PC-9 (cell line): Measurements from ENCODE around the gene SPTB. TPM values are rescaled to one million over a fixed set of nuclear protein-coding genes. Genes with fewer than 3 reads are reported as not detected.

Experiments
- BruUV-seq: library from RNA; stranded (reverse); fragments of 400-500 nt; replicated peaks from 2 replicates; lab custom pipeline; 2021; lab: Mats Ljungman, UMichigan
- CTCF ChIA-PET: fragments of 300-600 bp; sonication (Branson Sonifier 250); formaldehyde crosslinking; loops from one replicate; lab custom pipeline; 2022; ENCODE audit warnings: antibody characterized with exemption; lab: Charles Lee
- POLR2A ChIA-PET: fragments of 300-600 bp; sonication (Branson Sonifier 250); formaldehyde crosslinking; loops from one replicate; lab custom pipeline; 2022; ENCODE audit warnings: antibody characterized with exemption; ENCODE audit not compliant: unreplicated experiment; lab: Charles Lee
- DNase-seq, 2 experiments: peaks; one replicate each; pipeline versions ENCODE4 v3.0.0 to v3.0.0-alpha.2; 2015 to 2022; ENCODE audit warnings: mixed read lengths in 1 of 2
- H2AFZ ChIP-seq: fragments of 200-600 bp; sonication (generic); 2 replicates; pipeline ENCODE4 v1.8.1; 2017; ENCODE audit warnings: antibody characterized with exemption
- H3F3A ChIP-seq: fragments of 200-600 bp; sonication (generic); 2 replicates; pipeline ENCODE4 v1.8.1; 2017; ENCODE audit warnings: antibody characterized with exemption, mild to moderate bottlenecking, low read depth; ENCODE audit not compliant: insufficient read depth
- H3K27ac ChIP-seq: fragments of 200-600 bp; sonication (generic); 2 replicates; pipeline ENCODE4 v1.6.1; 2016; ENCODE audit warnings: mixed run types
- H3K27me3 ChIP-seq: fragments of 200-600 bp; sonication (generic); 2 replicates; pipeline ENCODE4 v1.6.1; 2016; ENCODE audit warnings: low read depth, mixed run types; ENCODE audit not compliant: insufficient read depth
- H3K36me3 ChIP-seq: fragments of 200-600 bp; sonication (generic); 2 replicates; pipeline ENCODE4 v1.6.1; 2016; ENCODE audit warnings: low read depth, mixed run types
- H3K4me1 ChIP-seq: fragments of 200-600 bp; sonication (generic); replicated peaks from 2 replicates; pipeline ENCODE4 v1.6.1; 2016; ENCODE audit warnings: mixed run types; ENCODE audit not compliant: insufficient read depth
- H3K4me2 ChIP-seq: fragments of 200-600 bp; sonication (generic); 2 replicates; pipeline ENCODE4 v1.6.1; 2017; ENCODE audit warnings: mixed run types
- H3K4me3 ChIP-seq: fragments of 200-600 bp; sonication (generic); 2 replicates; pipeline ENCODE4 v1.6.1; 2016; ENCODE audit warnings: mixed run types
- H3K79me2 ChIP-seq: fragments of 200-600 bp; sonication (generic); 2 replicates; pipeline ENCODE4 v1.6.1; 2017; ENCODE audit warnings: low read depth, mixed run types
- H3K9me2 ChIP-seq: fragments of 200-600 bp; sonication (generic); 2 replicates; pipeline ENCODE4 v1.8.1; 2017; ENCODE audit warnings: mild to moderate bottlenecking; ENCODE audit not compliant: insufficient read depth
- H3K9me3 ChIP-seq: fragments of 200-600 bp; sonication (generic); 2 replicates; pipeline ENCODE4 v1.8.1; 2016; ENCODE audit warnings: low read depth; ENCODE audit not compliant: insufficient read depth
- H4K20me1 ChIP-seq: fragments of 200-600 bp; sonication (generic); 2 replicates; pipeline ENCODE4 v1.8.1; 2017; ENCODE audit not compliant: insufficient read depth
- CTCF ChIP-seq: fragments of 200-600 bp; sonication (generic); conservative IDR thresholded peaks from 2 replicates; pipeline ENCODE4 v1.6.1; 2017; ENCODE audit warnings: mixed run types, antibody characterized with exemption, mild to moderate bottlenecking, moderate library complexity
- EZH2 ChIP-seq: fragments of 200-600 bp; sonication (generic); IDR thresholded peaks from 2 replicates; pipeline ENCODE4 v1.8.0; 2017; ENCODE audit warnings: antibody characterized with exemption, low read depth
- intact Hi-C: fragments of 100-400 bp; cut with micrococcal nuclease; formaldehyde crosslinking; loops from one replicate; pipeline ENCODE4 v1.10.0; 2022; ENCODE audit not compliant: unreplicated experiment
- total RNA-seq: library from RNA; stranded (reverse); gene quantifications from 2 replicates; pipeline ENCODE4 v1.2.3, GENCODE V29; 2021

The SPTB gene
- total RNA-seq, 1 experiment from 2014 or later = 0.50 TPM

DNA sequence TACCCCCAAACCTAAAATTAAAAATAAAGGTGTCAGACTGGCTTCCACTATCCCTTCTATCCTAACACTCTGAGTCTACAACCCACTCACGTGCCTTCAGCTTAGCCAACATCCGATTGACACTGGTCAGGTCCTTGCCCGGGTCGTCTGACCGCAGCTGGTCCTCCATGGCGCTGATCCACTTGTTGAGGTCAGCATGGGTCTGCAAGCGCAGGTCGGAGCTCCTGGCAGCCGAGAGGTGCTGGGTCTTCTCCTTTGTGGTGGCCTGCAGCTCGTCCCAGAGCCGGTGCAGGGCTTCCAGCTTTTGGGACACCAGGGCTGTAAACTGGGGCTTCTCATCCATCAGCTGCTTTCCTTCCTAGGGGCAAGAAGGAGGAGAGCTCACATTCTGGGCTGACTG lies 97.5 kb downstream of the SPTB start:
- Histone ChIP-seq H4K20me1 (no peaks in the 10 kb centered on the region), H3F3A (no peaks in the 10 kb centered on the region), H3K9me2 (no peaks in the 10 kb centered on the region), H3K27ac (no peak overlapping the region), H3K36me3 (no peaks in the 10 kb centered on the region), H3K4me2 (no peak overlapping the region), H2AFZ (no peak overlapping the region), H3K27me3 (0 out of 2 replicates have a peak, but pooled peaks cover 5% of the 10 kb centered on the region), H3K9me3 (no peaks in the 10 kb centered on the region), H3K4me1 (no peaks in the 10 kb centered on the region), H3K4me3 (no peak overlapping the region), H3K79me2 (no peaks in the 10 kb centered on the region)
- TF ChIP-seq CTCF (no peak), EZH2 (no peak)
- intact Hi-C loops = no loop called here
- BruUV-seq = no TSS peak
- DNase-seq = no peak
- CTCF ChIA-PET = no interaction called here
- POLR2A ChIA-PET = interaction anchor here (0.7 kb wide), 1 partner anchor 19 kb away, joined by 8 read pairs; no protein-coding TSS in a partner anchor

GRCh38 chr14:64779472-64779871 lies 100.2 kb downstream of the SPTB start:
- no peaks in the 10 kb centered on the region for H3F3A ChIP-seq
- no peaks in the 10 kb centered on the region for H3K79me2 ChIP-seq
- no TSS peak for BruUV-seq
- no peak overlapping the region for H3K27ac ChIP-seq
- no peaks in the 10 kb centered on the region for H3K9me3 ChIP-seq
- no peaks in the 10 kb centered on the region for H4K20me1 ChIP-seq
- intact Hi-C loops = no loop called here
- DNase-seq = no peak
- H3K9me2 ChIP-seq = no peaks in the 10 kb centered on the region
- H3K27me3 ChIP-seq = 0 out of 2 replicates have a peak, but pooled peaks cover 5% of the 10 kb centered on the region
- H3K36me3 ChIP-seq = no peaks in the 10 kb centered on the region
- H3K4me3 ChIP-seq = no peak overlapping the region
- no peaks in the 10 kb centered on the region for H3K4me1 ChIP-seq
- no peak overlapping the region for H3K4me2 ChIP-seq
- CTCF ChIA-PET = no interaction called here
- TF ChIP-seq EZH2 (no peak), CTCF (no peak)
- no peak overlapping the region for H2AFZ ChIP-seq
- POLR2A ChIA-PET = no interaction called here

DNA sequence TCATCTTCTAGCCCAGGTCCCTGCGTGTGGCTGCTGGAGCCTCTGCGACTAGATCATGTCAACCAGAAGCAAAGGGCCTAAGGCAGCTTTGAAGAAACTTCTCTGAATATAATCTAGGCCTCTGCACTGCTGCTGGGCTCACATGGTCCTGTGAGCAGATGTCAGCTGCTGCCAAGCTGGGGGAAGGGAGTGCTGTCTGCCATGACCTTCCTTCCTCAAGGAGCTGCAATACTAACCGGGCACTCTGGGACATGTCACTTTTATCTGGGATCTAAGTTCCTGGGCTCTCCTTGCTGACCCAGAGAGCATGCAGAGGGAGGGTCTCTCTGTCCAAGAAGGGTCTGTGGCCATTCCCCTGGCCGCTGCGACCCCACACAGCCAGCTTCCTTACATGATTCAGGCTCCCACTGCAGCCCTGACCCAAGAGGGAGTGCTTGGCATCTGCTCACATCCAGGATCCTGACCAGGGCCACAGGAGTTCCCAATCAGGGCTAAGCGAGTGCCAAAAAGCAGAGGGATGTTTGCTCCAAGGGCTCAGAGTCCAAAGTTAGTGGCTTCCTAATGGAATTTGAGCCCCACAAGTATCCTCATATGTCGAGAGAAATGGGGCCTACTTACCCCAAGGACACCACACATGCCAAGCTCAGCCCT lies 101.5 kb downstream of the SPTB start:
- Histone ChIP-seq H3K27ac (no peak overlapping the region), H3K4me3 (no peak overlapping the region), H3F3A (no peaks in the 10 kb centered on the region), H3K9me3 (no peaks in the 10 kb centered on the region; the same call in 1 of the 2 replicates), H2AFZ (no peak overlapping the region), H3K9me2 (no peaks in the 10 kb centered on the region), H3K27me3 (0 out of 2 replicates have a peak, but pooled peaks cover 5% of the 10 kb centered on the region), H3K79me2 (no peaks in the 10 kb centered on the region), H3K36me3 (no peaks in the 10 kb centered on the region), H4K20me1 (no peaks in the 10 kb centered on the region), H3K4me2 (no peak overlapping the region), H3K4me1 (no peaks in the 10 kb centered on the region)
- CTCF ChIA-PET = no interaction called here
- BruUV-seq = no TSS peak
- DNase-seq = no peak
- TF ChIP-seq CTCF = no peak
- TF ChIP-seq EZH2 = no peak
- POLR2A ChIA-PET = interaction anchor here (0.6 kb wide), 1 partner anchor 63 kb away, joined by 3 read pairs; no protein-coding TSS in a partner anchor
- intact Hi-C loops = no loop called here
